NCI-H748 treated with DMSO at 0.1 percent for 48 hours (cell line): ENCODE results near the gene RTN4RL1.
"Not testable (repeated sequence)": the region's sequence is repeated elsewhere in the genome, so short reads cannot be mapped to it uniquely, and the experiment has no call there.

Experiments
- DNase-seq: peaks from one replicate; lab custom pipeline; 2025; lab: John Stamatoyannopoulos, UW

RTN4RL1 gene

DNA sequence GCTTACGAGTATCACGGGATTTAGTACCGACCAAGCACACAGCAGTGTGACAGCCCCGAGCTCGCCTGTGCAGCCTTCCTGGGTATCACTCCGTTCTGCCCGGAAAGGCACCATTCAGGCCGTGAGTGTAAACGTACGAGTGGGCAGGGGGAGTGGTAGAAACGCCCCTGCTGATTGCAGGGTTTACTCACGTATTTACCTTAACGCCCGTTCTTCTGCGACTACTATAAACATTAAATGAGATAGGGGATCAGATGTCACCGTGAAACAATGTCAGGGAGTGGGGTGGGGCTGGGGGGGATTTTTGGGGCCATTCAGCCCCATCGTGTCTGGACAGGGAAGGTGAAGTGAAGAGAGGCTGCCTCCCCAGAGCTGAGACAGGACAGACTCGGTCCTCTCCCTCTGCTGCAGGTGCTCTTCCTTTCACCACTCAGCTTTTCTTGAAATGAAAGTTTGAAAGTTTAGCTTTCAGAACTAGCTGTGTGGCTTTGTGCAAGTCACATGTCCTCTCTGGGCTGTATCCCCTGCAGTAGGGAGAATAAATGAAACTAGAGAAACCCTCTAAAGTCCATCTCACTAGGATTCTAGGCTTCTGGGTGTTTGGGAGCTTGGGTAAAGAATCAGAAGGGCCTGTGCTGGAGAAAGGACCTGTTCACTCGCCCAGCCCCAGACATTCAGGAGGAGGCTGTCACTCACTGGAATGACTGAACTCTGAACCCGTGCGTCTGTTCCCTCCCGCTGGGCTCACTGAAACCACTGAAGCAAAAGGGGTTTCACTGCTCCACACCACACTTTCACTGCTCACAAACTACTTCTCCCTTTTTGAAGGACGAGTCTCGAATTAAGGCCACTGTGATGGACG, 128.7 kb downstream of the RTN4RL1 start:
- DNase-seq: no peak

DNA sequence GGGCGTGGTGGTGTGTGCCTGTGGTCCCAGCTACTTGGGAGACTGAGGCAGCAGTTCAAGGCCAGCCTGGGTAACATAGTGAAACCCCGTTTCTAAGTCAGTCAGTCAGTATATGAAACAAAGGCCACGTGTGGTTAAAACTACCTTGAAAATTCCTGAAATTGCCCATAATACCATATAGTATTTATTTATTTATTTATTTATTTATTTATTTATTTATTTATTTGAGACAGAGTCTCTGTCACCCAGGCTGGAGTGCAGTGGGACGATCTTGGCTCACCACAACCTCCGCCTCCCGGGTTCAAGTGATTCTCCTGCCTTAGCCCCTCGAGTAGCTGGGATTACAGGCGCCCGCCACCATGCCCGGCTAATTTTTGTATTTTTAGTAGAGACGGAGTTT, 129.7 kb downstream of the RTN4RL1 start:
- not testable (repeated sequence) for DNase-seq

DNA sequence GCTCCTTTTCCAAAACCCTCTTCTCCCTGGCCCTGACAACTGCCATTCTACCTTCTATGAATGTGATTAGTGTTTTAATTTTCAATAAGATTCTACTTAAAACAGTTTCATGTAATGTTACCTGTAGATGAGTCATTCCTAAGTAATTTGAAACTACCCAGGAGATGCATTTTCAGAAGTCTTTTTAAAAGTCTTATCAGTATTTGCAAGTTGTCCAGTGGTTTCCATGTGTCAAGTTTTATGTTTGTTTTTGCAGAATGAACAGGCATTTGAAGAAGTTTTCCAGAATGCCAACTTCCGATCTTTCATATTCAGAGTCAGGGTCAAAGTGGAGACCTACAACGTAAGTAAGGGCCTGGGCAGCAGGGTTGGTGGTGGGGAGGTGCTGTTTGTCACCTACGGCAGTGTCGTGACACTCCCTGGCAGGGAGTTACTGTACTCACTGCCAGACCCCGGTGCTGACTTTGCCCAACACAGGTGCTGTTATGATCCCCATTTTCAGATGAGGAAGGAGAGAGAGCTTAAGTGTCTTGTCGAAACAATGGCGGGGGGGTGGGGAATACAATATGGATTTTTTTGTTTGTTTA, 130.3 kb downstream of the RTN4RL1 start:
- DNase-seq: no peak

DNA sequence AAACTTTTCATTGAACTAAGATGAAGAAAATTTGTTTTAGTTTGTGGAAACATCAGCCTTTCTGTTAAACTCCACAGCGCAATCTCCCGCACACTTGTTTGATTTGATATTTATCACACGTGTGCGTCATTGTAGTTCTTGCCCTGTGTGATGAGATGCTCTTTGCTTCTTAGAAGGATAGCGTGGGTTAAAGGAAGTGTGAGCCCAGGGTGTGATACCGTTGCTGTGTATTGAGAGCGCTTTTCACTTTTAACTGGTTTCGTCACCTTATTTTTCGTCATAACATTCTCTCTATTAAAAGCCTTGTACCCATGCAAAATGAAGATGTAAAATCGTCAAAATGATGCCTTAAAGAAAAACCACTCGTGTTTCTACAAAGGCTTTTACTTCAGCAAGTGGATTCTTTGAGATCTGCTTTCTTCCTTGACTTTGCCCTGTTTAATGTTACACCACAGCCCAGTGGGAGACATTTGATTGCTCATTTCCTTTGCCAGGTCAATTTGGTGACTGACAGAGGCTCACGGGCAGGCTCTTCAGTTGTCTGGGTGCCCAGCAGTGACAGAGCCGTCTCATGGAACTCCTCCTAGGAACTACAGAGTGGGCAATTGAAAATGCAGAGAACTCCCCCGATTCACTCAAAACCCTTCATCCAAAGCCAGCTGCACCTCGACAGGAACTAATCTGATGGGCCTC, 134.2 kb downstream of the RTN4RL1 start:
- DNase-seq: no peak

DNA sequence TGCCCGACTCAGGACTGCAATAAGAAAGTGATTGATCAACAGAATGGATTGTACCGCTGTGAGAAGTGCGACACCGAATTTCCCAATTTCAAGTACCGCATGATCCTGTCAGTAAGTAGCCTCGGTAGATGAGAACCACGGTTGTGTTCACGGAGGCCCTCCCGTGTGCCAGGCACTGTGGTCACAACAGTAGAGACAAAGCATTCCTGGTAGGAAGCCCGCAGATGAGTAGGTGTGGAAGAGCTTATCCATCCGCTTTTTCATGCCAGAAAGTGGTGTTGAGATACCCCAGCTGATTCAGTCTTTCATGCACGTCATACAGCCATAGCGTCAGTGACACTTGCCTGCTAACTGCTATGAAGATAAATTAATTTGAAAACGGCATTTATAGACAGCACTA, 136.4 kb downstream of the RTN4RL1 start:
- no peak for DNase-seq
